Vagina (tissue), 2 donors: ENCODE results near the gene LCP1.

ENCODE experiments used
- CTCF ChIP-seq, 3 experiments: fragments of 450-650 bp in 2 of 3; fragments of 200-600 bp in 1 of 3; sonication (generic) in 1 of 3; IDR thresholded peaks; one replicate each; pipeline ENCODE4 v1.5.1; 2017 to 2019; ENCODE audit warnings: antibody characterized with exemption in 3 of 3, mild to moderate bottlenecking in 2 of 3, moderate library complexity in 2 of 3
- POLR2A ChIP-seq, 2 donors: fragments of 450-650 bp; IDR thresholded peaks; one replicate each; pipeline ENCODE4 v1.6.1; 2017; ENCODE audit warnings: antibody characterized with exemption in 2 of 2, mild to moderate bottlenecking in 2 of 2, moderate library complexity in 2 of 2

- TF ChIP-seq CTCF (IDR thresholded peaks at IDR 0.05) (no peak), POLR2A (IDR thresholded peaks at IDR 0.05) (no peak)
Observed at GRCh38 chr13:46171739-46172138, 10.2 kb downstream of the LCP1 start.
